Middle frontal gyrus (tissue), 1 donor: Measurements from ENCODE around the gene LMAN1.

Experiments used
- DNase-seq: peaks from one replicate; pipeline ENCODE4 v3.0.0-alpha.2; 2015; ENCODE audit warnings: low spot score; ENCODE audit errors: extremely low spot score

The LMAN1 gene, protein sequence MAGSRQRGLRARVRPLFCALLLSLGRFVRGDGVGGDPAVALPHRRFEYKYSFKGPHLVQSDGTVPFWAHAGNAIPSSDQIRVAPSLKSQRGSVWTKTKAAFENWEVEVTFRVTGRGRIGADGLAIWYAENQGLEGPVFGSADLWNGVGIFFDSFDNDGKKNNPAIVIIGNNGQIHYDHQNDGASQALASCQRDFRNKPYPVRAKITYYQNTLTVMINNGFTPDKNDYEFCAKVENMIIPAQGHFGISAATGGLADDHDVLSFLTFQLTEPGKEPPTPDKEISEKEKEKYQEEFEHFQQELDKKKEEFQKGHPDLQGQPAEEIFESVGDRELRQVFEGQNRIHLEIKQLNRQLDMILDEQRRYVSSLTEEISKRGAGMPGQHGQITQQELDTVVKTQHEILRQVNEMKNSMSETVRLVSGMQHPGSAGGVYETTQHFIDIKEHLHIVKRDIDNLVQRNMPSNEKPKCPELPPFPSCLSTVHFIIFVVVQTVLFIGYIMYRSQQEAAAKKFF

DNA sequence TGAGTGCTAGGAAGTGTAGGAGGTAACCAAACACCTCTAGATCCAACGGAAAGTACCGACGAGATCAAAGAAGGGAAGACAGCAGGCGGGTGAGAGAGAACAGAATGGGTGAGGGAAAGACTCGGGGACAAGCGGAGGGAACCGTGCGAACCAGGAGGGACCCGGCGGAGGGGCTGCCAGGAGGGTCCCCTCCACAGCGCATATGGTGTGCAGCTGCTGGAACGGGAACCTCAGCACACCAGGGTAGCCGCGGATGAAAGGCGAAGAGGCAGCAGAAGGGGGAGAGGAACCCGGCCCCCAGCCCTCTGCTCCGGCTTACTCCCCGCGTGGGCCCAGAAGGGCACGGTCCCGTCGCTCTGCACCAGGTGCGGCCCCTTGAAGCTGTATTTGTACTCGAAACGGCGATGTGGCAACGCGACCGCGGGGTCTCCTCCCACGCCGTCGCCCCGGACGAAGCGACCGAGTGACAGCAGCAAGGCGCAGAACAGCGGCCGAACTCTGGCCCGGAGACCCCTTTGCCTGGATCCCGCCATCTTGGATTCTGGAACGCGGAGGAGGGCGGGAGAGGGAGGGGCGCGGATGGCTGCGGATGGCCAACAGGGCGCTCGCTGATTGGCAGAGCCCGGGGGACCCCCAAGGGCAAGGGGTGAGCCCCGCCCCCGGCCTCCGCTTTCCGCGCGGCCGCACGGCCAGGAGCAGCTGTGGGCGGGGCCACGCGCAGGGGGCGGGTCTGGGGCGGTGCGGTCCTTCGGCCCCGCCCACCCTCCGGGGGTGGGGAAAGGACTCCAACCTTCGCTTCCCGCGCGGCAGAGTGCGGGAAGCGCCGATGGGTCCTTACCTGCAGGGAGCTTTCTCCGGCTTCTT, at the start of gene LMAN1:
Gene LMAN1, minus strand, starts transcription at position 554 of the 864 bp plus-strand sequence. Its CDS starts 21 bp downstream, at position 533.
- DNase-seq, result peak; percentile 89

DNA sequence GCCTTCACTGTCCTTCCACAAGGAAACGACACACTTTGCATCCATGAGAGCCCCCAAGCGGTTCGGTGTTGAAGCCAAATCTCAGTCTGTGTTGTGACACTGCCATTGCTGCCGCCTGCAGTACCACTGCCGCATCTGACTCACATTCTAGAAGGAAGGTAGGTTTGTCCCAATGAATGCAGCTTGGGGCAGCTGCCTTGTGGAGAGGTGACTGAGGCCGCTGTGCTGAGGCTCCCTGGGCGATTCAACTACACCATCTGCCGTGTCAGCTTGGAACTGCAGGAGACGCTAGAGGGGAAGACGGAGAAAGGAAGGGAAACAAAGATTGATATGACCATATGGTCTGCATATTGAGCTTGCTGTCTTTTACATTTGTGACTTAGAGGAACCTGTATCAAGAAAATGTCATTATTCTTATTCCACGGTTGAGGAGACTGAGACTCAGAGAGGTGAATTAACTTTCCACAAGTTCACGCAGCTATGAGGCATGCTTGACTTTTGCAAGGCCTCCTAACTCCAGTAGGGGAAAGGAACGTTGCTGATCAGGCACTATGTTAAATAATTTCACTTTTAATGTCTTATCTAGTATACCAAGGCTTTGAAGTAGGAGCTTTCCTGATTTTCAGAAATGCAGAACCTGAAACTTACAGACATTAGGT, 43.5 kb upstream of the LMAN1 start:
- DNase-seq, result no peak

DNA sequence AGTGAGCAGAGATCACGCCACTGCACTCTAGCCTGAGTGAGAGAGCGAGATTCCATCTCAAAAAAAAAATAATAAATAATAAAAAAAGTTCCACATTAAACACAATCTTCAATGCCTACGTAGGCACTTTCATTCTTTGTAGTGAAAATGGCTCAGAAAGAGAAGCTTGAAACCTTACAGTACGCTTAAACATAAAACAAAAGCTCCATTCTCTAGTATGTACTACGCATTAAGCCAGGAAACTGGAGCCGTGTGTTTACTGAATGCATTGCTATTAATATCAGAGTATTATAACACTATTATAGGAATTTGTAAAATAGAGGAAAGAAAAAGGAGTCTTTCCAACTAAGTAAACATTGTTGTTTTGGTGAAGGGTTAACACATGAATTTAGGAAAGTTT, 41.3 kb upstream of the LMAN1 start:
- no peak for DNase-seq

DNA sequence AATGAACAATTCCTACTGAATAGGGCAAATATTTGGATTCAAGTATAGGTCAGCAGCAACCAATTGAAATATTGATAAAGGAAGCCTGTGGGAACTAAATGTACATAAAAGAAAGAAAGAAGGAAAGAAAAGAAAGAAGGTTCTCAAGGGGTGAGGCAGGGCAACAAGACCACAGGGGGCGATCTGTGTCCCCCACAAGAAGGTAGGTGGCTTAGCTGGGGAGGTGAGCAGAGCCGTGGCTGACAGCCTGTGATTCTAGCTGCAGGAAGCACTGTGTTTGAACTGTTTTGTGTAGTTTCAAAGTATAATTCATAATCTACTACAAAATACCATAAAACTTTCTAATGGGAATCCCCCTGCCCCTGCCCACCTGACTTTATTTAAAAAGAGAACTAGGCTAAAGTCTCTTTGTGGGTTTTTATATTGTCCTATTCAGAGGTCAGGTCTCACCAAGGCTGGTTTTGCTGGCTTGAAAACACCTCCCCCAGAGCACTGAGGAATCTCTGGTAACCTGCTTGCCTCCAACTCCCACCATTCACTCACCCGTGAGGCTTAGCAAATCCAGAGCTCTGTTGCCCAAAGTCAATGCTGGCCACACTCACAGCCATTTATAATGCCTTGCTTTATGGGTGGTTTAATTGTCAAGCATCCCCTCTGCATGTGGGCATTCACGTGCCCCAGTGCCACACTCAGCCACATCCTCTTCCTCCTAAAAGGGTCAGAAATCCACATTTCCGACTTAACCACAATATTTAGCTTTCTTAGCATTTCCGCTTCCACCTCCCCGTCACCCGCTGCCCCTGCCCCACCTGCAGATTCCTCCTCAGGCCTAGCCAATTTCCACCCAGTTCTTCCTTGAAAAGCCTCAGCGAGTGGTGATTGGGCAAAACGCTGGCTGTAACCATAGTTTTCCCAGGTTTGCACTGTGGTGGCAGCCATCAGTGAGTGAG, 36.4 kb upstream of the LMAN1 start:
- no peak for DNase-seq

DNA sequence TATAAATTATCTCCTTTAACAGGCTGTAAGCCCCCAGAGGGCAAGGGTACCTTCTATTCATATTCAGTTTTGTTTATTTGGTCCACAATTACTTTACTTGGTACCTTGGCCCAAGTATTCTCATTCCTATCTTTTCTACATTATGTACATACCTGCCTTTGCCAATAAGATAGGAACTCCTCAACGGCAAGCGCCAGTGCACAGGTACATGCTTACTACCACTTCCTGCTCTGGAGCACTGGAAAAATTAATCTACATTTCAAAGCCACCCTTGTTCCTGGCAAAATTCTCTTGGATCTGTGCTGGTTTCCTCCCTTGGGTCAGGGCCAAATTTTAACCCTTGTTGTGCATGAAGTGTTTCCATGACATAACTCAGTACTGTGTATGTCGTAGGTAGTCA, 34.3 kb upstream of the LMAN1 start:
- DNase-seq, result no peak

DNA sequence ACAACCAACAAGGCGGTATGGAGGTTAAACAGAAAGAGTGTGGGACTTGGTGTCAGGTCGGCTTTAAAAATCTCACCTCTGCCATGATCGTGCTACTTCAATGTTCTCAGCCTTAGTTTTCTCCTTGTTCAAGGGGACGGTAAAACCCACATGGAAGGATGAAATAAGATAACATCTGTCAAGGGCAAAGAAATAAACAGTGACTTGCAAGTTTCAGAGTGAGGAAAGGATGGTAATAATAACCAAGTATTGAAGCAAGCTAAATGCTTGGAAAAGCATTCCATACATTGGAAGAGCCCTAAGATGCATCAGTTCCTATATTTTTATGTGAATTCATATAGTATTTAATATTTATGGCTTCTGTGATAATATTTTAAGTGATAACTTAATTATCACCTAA, 29.8 kb upstream of the LMAN1 start:
- DNase-seq, result no peak

DNA sequence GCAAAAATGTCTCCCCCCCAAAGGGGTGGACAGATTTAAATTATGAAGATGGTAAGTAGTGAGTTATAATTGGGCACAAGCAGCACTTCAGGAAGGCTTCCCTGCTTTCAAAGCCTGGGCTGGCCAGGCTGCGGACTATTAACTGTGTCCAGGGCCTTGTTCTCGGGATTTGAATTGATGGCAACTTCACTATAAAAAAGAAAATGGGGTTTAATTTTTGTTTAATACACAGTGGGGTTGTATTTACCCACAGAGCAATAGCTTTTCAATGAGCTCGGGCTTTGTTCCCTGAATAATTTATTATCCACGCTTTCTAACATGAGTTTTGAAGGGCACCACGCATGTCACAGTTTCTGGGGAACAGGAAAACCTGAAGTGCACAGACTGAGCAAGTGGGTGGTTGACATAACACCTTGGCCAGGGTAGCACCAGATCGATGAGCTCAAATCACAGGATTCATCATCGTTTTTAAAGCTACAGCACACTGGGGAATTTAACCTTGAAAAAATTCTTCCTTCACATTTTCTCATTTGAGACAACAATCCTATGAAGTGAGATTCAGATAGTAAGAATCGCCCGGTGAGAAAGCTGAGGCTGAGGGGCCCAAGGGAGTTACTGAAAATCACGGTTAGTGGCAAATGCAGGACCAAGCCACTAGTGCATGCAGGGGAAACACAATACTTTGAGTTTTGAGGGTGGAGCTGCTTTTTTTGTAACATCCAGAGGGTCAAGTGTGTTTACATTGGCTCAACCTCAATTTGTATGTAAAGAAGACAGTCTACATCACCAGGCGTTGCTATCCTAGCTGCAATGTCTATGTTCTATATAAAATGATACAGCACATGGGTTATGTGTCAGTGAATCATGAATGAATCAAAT, 28.9 kb upstream of the LMAN1 start:
- DNase-seq, result no peak

DNA sequence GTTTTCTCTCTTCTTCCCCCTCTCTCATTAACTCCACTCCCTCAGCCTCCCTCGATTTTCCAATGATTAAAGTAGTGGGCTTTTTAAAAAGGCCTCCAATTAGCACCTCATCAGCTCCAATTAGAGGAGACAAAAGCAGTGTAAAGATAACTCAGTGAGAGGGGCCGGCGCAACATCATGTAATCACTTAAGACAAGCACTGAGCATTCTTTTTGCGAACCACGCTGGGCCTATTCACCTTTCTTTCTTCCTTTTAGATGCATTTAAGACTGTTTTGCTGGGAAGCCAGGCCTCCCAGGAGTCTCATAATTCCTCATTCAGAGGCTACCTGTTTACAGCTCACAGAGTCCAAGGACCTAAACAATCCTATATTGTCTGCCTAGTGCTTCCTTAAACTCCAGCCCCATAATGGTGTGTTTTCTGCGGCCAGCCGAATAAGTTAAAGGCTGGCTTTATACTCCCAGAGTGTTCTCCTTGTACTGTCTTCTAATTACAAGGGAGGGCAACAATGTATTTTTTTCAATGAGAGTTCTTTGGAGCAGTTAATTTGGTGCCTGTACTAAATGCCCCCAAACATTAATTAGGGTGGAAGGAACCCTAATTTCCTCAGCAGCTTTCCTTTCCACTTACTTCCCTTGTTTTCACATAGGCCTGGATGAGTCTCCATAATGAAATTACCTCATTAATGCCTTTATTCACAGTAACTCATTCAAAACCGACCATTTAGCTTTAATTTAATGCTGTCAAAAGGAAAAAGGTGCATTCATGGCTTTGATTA, 28.0 kb upstream of the LMAN1 start:
- no peak for DNase-seq

DNA sequence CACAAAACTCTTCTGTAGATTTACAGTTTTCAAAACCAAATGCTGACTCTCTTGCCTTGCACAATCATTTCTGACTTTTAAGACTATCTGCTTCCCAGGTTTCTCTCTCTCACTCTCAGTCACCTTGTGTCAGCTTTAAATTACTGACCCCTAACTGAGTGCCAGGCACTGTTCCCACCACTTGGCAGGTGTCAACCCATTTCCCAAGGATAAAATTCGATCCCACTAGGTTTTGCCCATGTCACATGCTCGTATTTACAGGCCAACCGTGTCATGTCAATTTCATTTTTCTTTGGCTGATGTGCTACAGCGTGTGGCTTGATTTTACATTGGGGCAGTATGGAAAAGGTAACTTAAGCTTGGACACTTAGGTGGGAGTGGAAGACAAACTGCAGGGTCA, 26.1 kb upstream of the LMAN1 start:
- DNase-seq, result no peak

DNA sequence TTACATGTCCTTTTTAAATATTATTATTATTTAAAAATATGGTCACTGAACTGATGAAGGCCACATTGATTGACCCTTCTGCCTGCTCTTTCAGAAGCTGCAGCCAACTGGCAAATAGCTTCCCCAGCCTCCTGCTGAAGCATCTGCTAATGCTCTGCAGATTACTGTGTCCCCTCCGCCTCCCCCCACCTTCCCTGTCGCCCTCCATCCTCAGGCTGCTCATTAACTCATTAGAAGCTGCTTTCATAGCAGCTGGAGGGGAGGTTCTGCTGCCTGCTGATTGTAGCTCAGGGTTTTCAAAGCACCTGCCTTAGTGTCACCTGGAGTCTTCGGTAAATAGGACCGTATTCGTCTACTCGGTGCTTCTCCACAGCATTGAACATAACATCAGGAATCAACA, 24.8 kb upstream of the LMAN1 start:
- no peak for DNase-seq

DNA sequence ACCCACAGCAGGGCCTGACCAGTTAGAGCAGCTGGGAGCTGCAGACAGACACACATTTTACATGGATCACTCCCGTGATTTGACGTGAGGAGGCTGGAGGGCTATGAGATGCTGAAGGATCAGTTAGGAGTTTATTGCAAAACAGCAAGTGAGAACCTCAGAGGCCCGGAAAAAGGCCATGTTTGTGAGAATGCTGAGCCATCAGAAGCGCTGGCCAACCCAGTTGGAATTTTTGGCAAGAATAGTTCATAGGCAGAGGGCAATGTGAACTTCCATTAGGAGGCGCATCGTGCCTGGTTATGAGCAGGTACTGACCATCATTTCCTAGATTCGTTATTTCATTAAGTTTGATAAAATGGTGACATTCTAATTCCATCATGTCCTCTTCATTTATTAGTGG, 23.3 kb upstream of the LMAN1 start:
- no peak for DNase-seq

DNA sequence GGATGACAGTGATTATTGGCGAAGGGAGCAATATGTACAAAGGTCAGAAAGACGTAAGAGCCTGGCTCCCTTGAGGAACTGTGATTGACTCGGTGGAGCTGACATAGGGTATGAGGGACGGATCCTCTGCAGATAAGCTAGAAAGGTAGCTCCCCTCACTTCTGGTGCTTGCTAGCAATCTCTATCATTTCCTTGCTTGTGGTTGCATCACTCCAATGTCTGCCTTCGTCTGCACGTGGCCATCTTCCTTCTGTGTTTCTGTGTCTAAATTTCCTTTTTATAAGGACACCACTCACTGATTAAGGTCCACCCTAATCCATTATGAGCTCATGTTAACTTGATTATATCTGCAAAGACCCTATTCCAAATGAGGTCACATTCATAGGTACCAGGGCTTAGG, 22.9 kb upstream of the LMAN1 start:
- no peak for DNase-seq

DNA sequence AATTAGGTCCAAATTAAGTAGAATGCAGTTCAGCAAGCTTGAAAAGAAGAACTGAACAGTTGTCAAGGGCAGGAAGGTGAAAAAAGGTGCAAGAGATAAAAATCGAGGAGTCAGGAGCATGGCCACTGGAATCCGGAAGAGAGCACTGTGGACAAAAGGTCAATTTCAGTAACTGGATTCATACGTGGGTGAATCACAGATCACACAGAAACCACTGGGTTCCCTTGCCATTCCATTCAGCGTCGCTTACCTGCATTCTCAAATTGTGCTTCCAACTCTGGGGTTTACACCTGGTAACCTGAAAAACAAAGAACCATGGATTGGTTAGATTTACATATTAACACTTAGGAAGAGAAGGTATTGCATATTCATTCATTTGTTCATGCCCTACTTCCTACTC, 21.6 kb upstream of the LMAN1 start:
- DNase-seq, result no peak

DNA sequence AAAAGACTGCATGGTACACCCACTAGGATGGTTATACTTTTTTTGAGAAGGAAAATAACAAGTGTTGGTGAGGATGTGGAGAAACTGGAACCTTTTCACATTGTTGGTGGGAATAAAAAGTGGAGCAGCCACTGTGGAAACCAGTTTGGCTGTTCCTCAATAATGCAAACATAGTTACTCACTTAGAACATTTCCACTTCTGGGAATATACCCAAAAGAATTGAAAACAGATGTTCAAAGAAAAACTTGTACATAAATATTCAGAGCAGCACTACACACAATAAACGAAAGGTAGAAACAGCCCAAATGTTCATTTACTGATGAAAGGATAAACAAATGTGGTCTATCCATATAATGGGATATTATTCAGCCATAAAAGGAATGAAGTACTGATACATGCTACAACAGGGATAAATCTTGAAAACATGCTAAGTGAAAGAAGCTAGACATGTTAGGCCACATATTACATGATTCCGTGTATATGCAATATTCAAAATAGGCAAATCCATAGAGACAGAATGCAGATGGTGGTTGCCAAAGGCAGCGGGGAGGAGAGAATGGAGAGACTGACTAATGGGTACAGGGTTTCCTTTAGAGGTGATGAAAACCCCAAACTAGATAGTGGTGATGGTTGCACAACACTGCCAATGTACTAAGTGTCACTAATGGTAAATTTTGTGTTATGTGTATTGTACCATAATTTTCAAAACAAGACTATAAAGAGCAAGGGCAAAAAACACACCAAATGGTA, 20.9 kb upstream of the LMAN1 start:
- DNase-seq, result no peak

DNA sequence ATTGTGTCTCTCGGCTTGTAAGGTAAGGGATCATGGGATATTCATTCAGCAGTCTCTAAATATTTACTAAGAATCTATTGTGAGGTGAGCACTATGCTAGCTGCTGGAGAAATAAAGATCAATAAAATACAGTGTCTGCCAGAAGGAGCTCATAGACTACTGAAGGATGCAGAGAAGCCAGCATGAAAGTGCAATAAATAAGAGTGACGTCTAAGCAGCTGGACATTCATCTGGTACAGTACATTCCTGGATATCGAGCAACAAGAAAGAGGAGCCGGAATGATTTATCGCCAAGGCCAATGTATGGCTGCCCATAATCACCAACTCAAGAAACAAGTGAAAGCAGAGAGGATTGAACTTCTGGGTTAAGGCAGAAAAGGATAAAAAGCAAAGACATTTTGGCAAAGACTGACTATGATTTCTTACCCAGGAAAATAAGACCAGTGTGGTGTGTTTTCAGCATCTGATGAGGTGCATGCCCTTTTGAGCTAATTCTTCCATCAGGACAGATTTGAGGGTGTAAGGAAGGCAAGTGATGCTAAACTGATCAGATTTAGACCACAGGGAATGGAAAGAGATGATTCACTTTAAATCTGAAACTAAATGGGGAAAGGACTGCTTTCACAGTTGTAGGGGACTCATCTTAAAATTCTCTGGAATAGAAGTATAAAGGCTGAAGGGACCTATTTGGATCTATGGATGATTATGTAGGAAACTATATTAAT, 18.7 kb upstream of the LMAN1 start:
- DNase-seq, result no peak

DNA sequence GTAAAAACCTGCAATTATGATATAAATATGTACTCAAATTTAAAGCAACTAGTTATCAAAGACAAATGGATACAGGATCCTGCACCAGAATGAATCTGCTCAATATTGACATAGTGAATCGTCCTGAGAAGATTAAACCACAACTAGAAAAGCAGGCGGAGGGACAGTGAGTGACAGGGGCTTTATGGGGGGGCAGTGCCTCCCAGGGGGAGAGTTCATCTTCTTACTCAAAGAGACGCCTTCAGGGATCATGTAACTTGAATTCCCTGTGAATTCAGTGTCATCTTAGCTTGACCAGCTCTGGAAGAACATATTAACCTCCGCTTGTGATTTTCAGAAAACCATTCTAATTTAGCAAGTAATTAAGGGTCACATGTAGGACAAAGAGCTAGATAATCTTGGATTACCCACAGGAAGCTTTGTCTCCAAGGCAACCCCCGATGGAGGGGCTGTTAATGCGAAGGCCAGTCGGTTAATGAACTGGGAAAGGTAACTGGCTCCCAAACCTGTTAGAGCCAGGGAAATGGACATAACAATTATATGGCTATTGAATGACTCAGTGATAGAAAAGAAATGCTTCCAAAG, 17.4 kb upstream of the LMAN1 start:
- no peak for DNase-seq

DNA sequence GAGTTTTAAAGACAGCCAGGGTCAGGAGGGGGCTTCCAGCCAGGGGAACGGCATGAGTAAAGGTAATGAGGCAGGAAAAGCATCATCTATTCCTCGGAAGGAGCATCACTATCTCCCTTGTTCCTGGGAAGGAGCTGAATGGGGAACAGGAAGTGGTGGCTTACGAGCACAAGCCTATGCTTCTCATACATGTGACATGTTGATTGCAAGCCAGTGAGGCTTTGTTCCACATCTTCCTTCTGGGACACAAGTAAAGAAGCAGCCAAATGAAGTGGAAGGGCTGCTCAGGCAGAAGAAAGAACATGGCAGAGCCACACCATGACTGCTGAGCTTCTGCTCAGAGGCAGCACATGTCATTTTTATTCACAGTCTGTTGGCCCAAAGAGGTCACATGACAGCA, 15.1 kb upstream of the LMAN1 start:
- DNase-seq, result no peak
